GM18526 (cell line): Measurements from ENCODE around the gene TBX2.

Experiments
- POLR2A ChIP-seq: IDR thresholded peaks from 3 replicates; pipeline ENCODE4 v1.6.1; 2011; ENCODE audit not compliant: insufficient read length; ENCODE audit errors: extremely low read depth

The TBX2 gene

DNA sequence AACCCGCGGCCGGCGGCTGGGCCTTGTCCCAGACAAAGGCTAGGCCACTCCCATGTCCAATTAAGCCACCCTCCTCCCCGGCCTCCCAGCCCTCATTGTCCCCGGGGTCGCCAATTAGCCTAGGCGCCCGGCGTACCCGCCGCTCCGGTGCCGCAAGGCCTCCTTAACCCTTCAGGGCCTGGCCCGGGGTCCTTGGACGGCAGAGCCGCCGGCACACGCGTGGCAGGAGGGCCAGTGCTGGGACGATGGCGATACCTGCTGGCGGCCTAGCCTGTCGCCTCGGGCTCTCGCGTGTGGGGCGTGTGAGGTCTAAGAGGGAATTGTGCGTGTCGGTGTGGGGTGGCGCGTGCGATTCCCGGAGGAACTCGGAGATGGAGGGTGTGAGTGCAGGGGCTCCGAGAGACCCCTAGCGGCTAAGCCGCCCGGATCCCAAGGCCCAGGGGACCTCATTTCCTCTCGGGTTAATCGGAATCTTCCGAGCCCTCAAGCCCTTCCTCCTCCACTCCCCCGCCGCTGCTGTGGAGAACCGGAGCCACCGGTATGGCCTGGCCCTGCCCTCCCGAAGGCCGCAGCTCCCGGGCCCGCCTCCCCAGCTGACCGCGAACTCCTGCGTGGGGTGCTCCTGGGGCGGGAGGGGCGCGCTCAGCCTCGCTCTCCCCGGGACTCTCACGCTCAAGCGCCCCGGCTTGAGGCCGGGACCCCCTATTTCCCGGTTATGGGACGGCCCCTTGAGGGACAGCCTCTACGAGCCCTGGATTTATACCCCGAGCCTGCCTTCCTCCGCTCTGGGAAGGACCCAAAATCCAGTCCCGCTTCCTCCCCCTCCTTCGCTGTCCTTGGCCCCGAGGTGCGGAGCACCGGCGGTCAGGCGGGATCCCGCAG is 11.9 kb downstream of the TBX2 start:
- TF ChIP-seq POLR2A, result no peak

DNA sequence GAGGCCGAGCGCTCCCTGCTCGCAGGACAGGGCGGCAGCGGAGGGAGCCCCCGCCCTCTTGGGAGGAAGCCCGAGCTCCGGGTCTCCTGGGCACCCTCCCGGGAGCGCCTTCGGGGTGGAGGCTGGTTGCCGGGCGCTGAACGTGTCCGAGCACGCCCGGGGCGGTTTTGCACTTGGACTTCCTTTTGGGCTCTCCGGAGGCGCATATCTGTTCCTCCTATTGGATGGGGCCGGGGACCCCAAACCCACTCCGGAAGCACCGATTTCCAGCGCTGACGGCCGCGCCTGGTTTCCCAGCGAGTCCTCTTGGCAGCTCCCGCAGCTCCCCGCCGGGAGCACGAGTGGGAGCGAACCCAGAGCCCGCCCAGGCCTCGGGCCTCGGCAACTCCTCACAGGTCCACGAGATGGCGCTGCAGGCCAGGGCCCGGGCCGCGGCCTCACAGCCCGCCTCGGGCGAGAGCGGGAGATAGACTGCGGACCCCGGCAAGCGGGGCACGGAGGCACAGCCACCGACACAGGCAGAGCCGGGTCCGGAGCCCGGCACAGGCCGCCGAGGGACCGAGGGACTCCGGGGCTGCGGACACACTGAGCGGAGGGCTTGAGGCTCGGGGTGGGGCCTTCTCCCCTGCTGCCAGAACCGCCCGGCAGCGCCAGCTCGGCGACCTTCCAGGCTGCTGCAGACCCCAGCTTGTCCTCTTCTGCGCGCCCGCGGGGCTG is 12.7 kb downstream of the TBX2 start:
- TF ChIP-seq POLR2A, result no peak

DNA sequence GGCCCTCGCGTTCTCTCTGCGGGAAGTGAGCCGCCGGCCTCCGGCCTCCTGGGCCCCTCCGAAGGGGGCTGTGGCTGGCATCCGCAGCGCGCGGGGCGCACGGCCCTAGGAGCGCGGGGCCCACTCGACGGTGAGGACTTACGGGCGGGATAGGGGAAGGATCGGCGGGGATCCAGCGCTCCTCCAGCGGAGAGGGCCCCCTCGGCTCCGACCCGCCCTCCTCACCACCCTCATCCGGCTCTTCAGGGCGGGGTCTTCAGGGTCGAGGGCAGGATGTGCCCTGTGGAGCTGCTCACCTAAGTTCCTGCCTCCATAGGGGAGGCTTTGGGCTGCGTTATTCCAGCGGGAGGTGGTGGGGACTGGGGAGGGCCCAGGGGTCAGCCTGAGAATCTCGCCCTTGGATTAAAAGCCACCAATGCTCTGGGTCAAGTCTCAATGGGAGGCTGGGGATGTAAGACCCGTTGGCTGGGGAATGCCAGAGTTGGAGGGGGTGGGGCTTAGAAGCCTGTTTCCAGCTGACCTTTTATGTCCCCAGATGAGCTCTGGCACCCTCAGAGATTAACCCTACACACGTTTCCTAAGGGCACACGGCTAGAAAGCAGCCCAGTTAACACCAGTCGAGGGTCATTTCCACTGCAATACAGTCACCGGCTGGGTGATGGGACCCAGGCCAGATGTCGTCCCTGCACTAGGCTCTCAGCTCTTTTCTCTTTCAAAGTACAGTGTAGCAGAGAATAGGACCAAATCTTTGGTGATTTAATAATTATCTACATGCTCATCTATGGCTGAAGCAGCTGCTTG is 13.4 kb downstream of the TBX2 start:
- TF ChIP-seq POLR2A, result no peak

GRCh38 chr17:61413661-61414126 is 14.1 kb downstream of the TBX2 start:
- no peak for TF ChIP-seq POLR2A

DNA sequence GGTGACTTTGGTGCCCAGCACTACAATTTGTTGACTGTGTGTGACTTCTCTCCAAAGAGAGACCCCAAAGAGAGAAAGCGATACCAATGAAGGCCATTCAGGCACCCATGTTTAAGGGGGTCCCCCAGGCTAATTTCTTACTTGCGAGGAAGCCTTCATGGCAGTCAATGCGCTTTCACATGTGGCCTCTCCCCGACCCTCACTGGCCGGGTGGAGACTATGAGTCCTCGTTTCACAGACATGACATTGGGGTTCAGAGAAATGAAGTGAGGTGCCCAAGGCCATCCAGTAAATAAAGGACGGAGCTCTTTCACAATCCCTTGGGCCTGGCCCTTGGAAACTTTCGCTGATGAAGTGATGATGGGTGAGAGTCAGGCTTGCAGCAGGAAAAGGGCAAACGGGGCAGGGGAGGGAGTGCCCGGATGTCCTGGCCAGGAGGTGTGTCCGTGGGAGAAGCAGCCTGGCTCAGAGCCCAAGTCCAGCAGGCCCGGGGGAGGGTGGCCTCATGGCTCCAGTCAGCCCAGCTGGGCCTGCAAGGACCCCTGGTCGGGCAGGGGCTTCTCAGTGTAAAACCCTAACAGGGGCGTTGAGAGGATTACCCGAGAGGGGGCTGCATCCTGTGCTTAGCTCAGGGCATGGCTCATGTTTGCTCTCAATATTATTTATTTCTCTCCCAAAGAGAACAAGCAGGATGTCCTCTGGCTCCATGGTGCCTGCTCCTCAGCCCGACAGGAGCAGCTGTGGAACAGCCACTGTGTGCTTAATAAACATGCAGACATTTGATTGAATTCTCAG is 14.7 kb downstream of the TBX2 start:
- no peak for TF ChIP-seq POLR2A

- TF ChIP-seq POLR2A, result no peak
These were observed 15.3 kb downstream of the TBX2 start for GRCh38 chr17:61414936-61415251.

GRCh38 chr17:61415374-61416210 is 15.9 kb downstream of the TBX2 start:
- TF ChIP-seq POLR2A, result no peak

DNA sequence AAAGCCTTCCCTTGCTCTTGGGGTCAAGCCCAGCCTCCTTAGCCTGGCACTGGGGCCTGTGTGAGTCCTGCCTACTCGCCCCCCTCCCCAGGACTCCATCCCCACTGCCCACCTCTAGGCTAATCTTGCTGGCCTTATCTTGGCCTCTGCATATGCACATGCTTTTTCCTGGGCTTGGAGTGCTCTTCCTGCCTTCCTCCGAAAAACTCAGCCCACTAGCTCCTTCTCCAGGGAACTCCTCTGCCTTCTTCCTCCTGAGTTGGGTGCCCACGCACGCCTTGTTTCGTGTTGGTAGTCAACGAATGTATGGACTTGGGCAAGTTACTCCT is 16.5 kb downstream of the TBX2 start:
- TF ChIP-seq POLR2A, result no peak

GRCh38 chr17:61416540-61417363 is 17.1 kb downstream of the TBX2 start:
- no peak for TF ChIP-seq POLR2A

DNA sequence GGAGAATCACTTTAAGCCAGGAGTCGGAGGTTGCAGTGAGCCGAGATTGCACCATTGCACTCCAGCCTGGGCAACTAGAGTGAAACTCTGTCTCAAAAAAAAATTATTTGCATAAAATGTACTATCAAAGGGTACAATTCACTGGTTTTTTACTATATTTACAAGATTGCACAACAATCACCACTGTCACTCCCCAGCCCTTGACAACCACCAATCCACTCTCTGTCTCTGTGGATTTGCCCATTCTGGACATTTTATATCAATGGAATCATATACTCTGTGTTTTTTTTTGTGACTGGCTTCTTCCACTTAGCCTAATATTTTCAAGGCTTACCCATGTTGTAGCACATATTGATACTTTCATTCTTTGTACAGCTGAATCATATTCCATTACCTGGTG is 18.8 kb downstream of the TBX2 start:
- no peak for TF ChIP-seq POLR2A

- no peak for TF ChIP-seq POLR2A
These were observed 19.9 kb downstream of the TBX2 start for GRCh38 chr17:61419496-61420046.

DNA sequence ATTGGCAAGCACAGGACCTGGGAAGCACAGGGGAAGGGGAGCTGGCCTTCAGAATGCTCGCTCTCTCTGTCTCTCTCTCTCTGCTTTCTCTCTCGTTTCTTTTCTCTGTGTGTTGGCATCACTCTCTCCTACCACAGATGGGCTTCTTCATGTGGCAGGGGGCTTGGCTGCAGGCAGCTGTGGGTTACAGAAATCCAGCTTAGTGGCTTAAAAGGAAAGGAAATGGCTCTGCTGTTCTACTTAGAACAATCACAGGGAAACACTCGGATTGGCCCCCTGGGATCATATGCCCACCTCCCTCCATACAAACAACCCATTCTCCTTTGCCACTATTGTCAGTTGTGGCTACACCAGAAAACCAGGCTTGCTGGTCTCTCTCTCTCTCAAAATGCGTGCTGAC is 20.4 kb downstream of the TBX2 start:
- no peak for TF ChIP-seq POLR2A
